T1000 (cell line): ENCODE results near the gene SEC14L5.
"Not testable (repeated sequence)": the region's sequence is repeated elsewhere in the genome, so short reads cannot be mapped to it uniquely, and the experiment has no call there.

Source experiments
- DNase-seq: peaks from one replicate; lab custom pipeline; 2025; ENCODE audit warnings: mixed read lengths; lab: John Stamatoyannopoulos, UW

The SEC14L5 gene

DNA sequence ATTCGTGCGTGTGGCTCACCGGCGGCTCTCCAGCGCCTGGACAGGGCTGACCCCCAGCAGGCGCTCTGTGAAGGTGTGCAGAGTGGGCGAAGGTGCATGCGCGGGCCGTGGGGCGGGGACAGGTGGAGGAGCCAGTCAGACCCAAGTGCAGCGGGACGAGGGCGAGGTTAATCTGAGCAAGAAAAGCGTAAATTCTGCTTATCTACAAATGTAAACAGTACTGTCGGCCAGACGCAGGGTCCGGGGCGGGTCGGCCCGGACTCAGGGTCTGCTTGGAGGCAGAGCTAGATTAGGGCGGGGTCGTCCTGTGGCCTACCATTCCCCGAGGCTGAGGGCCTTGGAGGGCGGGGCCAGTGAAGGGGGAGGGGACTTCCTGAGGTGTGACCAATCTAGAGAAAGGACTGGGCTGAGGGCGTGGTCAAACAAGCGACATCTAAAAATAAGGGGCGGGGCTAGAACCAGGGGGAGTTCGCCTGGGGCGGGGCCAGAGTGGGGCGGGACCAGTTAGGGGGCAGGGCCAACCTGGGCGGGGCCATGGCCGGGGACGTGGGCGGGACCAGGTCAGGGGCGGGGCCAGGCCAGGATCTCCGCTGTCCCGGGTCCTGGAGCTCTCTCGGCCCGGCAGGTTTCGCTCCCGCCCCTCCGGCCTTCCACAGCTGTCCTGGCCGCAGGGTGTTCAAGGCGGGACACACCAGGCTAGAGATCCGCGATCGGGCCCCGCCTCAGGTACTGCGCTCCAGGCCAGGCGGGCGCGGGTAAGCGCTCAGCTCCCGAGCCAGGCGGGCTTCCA, at the start of gene SEC14L5:
Gene SEC14L5, plus strand, starts transcription at position 611 of the 790 bp plus-strand sequence. CDS start 994 bp downstream, outside the sequence.
- DNase-seq = peak; percentile 96

- DNase-seq = no peak
These were observed 49.2 kb upstream of the SEC14L5 start for GRCh38 chr16:4908854-4909401.

DNA sequence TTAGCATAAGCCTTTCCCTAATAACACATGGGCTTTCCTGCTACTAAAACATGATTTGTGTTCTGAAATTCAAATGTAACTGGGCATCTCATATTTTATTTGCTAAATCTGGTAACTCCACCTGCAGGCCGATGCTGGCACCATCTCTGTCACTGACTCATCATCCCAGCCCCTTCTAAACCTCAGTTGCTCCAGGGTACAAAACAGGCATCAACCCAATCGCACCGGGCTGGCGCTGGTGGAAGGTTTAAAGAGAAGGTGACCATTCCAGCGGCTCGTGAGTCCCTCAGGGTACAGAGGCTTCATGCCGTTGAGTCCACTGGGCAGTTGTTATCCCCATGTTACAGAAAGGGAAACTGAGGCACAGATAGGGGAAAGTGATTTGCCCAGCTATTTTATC, 48.3 kb upstream of the SEC14L5 start:
- DNase-seq = no peak

DNA sequence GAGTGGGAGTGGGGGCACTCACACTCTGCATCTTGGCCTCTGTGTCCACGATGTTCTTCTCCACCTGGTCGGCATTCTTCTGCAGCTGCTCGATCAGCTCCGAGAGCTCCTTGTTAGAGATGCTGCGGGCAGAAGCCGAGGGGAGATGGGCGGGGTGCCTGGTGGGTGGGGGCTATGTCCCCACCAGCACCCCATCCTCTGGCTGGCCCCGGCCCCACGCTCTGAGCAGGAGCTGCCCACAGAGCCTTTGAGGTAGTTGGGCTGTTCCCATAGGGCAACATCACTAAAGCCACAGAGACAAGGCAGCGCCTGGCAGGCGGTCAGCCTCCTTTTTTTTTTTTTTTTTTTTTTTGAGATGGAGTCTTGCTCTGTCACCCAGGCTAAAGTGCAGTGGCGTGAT, 47.3 kb upstream of the SEC14L5 start:
- no peak for DNase-seq

GRCh38 chr16:4911970-4912386, 46.2 kb upstream of the SEC14L5 start:
- DNase-seq = no peak

GRCh38 chr16:4913130-4913773, 44.9 kb upstream of the SEC14L5 start:
- DNase-seq = no peak

DNA sequence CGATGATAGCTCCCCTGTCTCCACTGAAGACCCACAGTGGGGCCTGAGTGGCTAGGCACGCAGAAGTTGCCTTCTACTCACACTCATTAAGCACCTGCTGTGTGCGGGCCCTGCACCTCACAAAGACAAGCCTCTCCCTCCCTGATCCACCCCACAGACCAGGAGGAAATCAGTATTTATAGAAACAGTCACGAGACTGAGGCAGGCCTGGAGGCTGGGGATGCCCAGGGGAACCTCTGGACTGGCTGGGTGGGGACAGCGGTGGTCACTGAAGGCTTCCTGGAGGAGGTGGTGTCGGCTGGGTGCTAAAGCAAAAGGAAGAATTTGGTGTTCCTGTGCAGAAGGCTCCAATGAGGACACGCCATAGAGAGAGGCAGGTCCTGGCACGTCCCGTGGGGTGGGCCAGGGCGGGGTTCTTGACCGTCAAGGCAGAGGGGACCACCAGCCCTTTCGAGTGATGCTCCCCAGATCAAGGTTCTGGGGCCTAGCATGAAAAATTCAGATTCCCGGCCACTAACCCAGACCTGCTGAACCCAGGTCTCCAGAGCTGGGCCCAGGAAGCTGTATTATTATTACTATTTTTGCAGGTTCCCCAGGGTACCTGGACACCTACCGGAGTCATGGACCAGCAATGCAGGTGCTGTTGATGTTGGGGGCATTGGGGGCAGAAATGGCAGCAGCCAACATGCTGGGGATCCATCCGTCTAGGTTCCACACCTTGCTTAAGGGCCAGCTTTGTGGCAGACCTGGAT, 44.2 kb upstream of the SEC14L5 start:
- DNase-seq = no peak

- no peak for DNase-seq
These were observed 43.5 kb upstream of the SEC14L5 start for GRCh38 chr16:4914528-4915225.

DNA sequence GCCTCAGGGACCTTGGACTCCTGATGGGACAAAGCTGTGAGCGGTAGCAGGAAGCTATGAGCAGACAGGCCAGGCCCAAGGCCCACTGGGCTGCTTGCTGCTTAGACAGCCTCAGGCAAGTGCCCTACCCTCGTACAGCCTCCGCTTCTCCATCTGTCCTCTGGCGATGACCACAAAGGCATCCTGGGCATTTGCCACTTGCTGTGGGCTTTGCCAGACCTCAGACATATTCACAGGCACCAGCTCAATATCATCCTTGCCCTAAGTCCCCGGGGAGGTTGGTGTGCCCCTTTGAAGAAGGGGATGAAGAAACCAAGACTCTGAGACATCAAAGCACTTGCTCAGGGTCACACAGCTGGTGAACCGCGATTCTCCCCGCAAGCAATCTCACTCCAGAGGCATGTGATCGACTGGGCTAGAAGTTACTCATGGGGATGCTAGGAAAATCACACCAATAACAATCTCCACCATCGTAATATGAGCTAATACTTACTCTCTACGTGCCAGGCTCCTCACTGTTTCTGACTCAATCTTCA, 42.8 kb upstream of the SEC14L5 start:
- DNase-seq = peak; percentile 96

- DNase-seq = no peak
These were observed 41.0 kb upstream of the SEC14L5 start for GRCh38 chr16:4917117-4917516.

GRCh38 chr16:4918781-4919251, 39.3 kb upstream of the SEC14L5 start:
- DNase-seq = no peak

- no peak for DNase-seq
These were observed 37.3 kb upstream of the SEC14L5 start for GRCh38 chr16:4920826-4921225.

DNA sequence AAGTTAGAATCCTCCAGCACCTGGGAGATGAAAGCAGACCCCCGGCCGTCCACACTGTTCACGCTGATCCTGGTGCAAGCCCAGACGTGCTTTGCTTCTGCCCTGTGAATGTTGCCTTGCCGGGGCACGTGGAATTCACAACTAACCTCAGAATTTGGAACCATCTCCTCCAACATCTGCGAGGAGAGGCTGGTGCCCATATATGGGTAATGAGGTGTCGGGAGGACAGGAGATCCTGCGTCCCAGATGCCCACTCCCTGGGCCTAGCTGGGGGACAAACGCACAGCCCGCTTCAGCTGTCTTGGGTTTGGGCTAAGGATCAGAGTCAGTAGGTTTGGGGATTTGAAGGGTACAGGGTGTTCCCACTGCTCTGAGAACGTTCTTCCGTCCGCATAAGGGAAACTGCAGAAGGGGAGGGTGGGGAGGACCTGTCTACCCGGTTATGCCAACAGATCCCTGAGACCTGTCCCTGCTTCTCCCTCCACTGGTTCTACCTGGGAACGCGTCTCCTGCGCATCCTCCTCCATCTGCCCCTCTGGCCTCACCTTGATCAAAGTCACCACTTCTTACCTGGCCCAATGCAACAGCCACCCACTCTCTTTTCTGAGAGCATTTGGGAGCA, 35.3 kb upstream of the SEC14L5 start:
- no peak for DNase-seq

GRCh38 chr16:4923853-4924252, 34.3 kb upstream of the SEC14L5 start:
- no peak for DNase-seq

DNA sequence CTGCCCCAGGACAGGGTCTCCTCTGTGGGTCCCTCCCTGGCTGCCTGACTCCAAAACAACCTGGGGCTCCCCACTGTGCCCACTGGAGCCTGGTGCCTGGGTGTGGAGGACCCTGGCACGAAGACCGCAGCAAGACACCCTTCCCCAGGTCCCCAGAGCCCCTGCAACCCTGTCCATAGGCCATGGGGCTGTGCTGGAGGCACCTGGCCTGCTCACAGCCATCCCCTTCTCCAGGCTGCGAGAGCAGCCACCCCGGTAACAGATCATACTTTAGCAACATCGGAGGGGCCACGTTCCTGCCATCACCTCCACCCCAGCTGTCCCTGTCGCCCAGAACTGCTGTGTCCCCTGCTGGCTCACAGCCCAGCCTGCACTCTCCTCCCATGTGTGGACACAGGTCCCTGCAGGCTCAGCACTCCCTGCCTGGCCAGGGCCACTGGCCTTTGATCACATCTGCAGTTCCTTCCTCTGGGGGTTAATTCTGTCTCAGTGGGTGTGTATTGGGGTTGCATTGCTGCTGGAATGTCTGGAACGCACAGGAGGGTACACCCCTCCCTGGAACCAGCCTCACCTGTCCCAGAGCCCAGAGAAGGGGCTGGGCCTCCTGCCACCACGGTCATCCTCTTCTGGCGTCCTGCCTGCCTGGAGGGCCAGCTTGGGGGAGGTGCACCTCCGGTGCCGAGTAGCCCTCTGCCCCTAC, 33.4 kb upstream of the SEC14L5 start:
- no peak for DNase-seq

DNA sequence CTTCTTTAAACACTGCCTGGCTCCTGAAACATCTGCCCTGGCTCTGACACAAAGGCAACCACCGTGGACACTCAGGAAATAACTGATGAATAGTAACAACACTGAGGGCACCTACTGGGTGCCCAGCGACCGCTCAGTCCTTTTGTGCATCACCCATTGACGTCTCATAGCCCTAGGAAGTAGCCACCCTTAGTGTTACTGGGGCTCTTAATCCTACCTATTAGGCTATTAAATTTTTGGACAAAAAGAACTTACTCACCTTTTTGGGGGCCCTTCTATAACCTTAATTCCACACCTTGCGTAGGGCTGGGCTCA, 32.9 kb upstream of the SEC14L5 start:
- no peak for DNase-seq

DNA sequence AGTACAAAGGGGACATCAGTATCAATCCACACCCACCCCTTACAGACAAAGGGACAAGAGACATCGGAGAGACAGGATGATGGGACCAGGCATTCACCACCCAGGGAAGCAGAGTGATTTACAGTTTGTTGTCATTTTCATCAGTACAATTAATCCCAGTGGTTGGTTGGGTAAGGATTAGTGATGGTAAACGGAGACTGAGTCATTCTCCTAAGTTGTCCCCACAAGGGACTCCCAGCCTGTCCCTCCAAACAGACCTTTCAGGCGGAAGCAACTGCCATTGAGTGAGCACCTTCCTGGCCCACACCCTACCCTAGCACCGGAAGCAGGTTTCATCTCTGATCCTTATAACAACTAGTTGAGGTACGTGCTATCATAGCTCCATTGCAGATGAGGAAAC, 32.3 kb upstream of the SEC14L5 start:
- DNase-seq = no peak

DNA sequence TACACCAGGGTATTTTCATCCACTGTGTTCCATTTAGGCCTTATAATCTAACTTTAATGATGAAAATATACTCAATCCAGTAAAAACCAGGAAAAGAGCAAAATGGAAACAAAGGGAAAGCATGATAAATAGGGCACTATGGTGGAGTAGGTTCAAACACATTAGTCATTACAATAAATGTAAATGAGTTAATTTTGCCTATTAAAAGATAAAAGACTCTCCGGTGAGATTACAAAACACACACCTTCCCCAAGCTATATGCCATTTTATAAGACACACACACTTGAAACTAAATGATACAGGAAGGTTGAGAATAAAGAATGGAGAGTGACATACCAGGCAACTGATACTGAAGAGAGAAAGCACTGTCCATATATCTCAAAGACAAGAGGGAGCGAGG, 31.2 kb upstream of the SEC14L5 start:
- no peak for DNase-seq

GRCh38 chr16:4927661-4928060, 30.5 kb upstream of the SEC14L5 start:
- no peak for DNase-seq

DNA sequence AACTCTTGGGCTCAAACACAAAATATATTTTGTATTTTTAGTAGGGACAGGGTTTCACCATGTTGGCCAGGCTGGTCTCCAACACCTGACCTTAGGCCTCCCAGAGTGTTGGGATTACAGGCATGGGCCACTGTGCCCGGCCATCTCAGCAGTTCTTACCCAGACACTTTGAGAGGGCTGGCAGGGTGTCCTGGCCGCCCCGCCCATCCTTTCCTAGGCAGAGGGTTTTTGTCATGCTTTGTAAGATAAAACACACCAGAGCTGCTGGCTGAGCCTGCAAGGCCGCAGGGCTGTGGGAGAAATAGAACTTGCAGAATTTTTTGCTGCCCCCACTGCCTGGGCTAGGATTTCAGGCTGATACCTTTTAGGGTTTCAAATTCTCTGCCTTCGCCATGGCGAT, 29.9 kb upstream of the SEC14L5 start:
- no peak for DNase-seq

- not testable (repeated sequence) for DNase-seq
These were observed 28.5 kb upstream of the SEC14L5 start for GRCh38 chr16:4929619-4930018.
